H9 (cell line): ENCODE measurements around the gene KCNAB2. TPM values are rescaled to one million over a fixed set of nuclear protein-coding genes. Genes with fewer than 3 reads are reported as not detected.

Experiments
- DNase-seq: peaks from one replicate; pipeline ENCODE4 v3.0.0-alpha.2; 2017
- H2AFZ ChIP-seq: one replicate; pipeline ENCODE4 v1.6.1; 2013; ENCODE audit warnings: mild to moderate bottlenecking, low read length, control low read depth, moderate library complexity
- H2AK5ac ChIP-seq: 2 replicates; pipeline ENCODE4 v1.6.1; 2013; ENCODE audit warnings: low read length, control low read depth, mixed read lengths; ENCODE audit not compliant: insufficient read length
- H2BK120ac ChIP-seq: one replicate; pipeline ENCODE4 v1.6.1; 2013; ENCODE audit warnings: low read depth, mild to moderate bottlenecking, low read length, control low read depth, inconsistent platforms; ENCODE audit not compliant: poor library complexity, severe bottlenecking
- H2BK12ac ChIP-seq: 2 replicates; pipeline ENCODE4 v1.6.1; 2013; ENCODE audit warnings: low read length, control low read depth, mixed read lengths, low read depth; ENCODE audit not compliant: insufficient read length
- H2BK15ac ChIP-seq: 2 replicates; pipeline ENCODE4 v1.6.1; 2013; ENCODE audit warnings: low read depth, low read length, control low read depth
- H2BK20ac ChIP-seq: one replicate; pipeline ENCODE4 v1.6.1; 2013; ENCODE audit warnings: low read depth, mild to moderate bottlenecking, low read length, control low read depth, inconsistent platforms; ENCODE audit not compliant: poor library complexity, severe bottlenecking
- H2BK5ac ChIP-seq: 2 replicates; pipeline ENCODE4 v1.6.1; 2013; ENCODE audit warnings: low read length, control low read depth, mixed read lengths; ENCODE audit not compliant: insufficient read length
- H3K14ac ChIP-seq: 2 replicates; pipeline ENCODE4 v1.6.1; 2013; ENCODE audit warnings: low read length, control low read depth; ENCODE audit not compliant: insufficient read depth
- H3K18ac ChIP-seq: 2 replicates; pipeline ENCODE4 v1.6.1; 2013; ENCODE audit warnings: low read depth, mild to moderate bottlenecking, mixed read lengths, low read length, control low read depth; ENCODE audit not compliant: insufficient read length
- H3K23ac ChIP-seq: 2 replicates; pipeline ENCODE4 v1.6.1; 2013; ENCODE audit warnings: low read length, control low read depth, mixed read lengths, low read depth; ENCODE audit not compliant: insufficient read length
- H3K23me2 ChIP-seq: 2 replicates; pipeline ENCODE4 v1.6.1; 2013; ENCODE audit warnings: low read depth, mild to moderate bottlenecking, mixed read lengths, low read length, control low read depth; ENCODE audit not compliant: insufficient read length, poor library complexity, severe bottlenecking
- H3K27ac ChIP-seq: 2 replicates; pipeline ENCODE4 v1.5.1; 2013; ENCODE audit warnings: low read length, control low read depth, mixed read lengths, low read depth; ENCODE audit not compliant: insufficient read length
- H3K27me3 ChIP-seq: 2 replicates; pipeline ENCODE4 v1.6.1; 2013; ENCODE audit warnings: low read length, control low read depth, inconsistent platforms; ENCODE audit not compliant: insufficient read depth
- H3K4ac ChIP-seq: 2 replicates; pipeline ENCODE4 v1.6.1; 2013; ENCODE audit warnings: low read depth, mild to moderate bottlenecking, control low read depth, inconsistent platforms, low read length, moderate library complexity
- H3K4me1 ChIP-seq: 2 replicates; pipeline ENCODE4 v1.6.1; 2013; ENCODE audit warnings: low read length, control low read depth, inconsistent platforms; ENCODE audit not compliant: insufficient read depth
- H3K4me2 ChIP-seq: 2 replicates; pipeline ENCODE4 v1.6.1; 2013; ENCODE audit warnings: low read length, control low read depth, mixed read lengths; ENCODE audit not compliant: insufficient read length, insufficient read depth
- H3K56ac ChIP-seq: 2 replicates; pipeline ENCODE4 v1.6.1; 2013; ENCODE audit warnings: low read depth, mild to moderate bottlenecking, mixed read lengths, low read length, control low read depth; ENCODE audit not compliant: insufficient read length
- H3K79me1 ChIP-seq: 2 replicates; pipeline ENCODE4 v1.6.1; 2013; ENCODE audit warnings: low read depth, mild to moderate bottlenecking, moderate library complexity, low read length, control low read depth, inconsistent platforms; ENCODE audit not compliant: insufficient read depth, poor library complexity, severe bottlenecking
- H3K79me2 ChIP-seq: 2 replicates; pipeline ENCODE4 v1.6.1; 2013; ENCODE audit warnings: low read length, control low read depth, inconsistent platforms; ENCODE audit not compliant: insufficient read depth
- H3K9ac ChIP-seq: 2 replicates; pipeline ENCODE4 v1.6.1; 2013; ENCODE audit warnings: low read length, control low read depth, mixed read lengths; ENCODE audit not compliant: insufficient read length; ENCODE audit errors: extremely low read depth
- H3K9me3 ChIP-seq: one replicate; pipeline ENCODE4 v1.6.1; 2013; ENCODE audit warnings: low read depth, low read length, inconsistent platforms; ENCODE audit not compliant: control insufficient read depth
- H3T11ph ChIP-seq: one replicate; pipeline ENCODE4 v1.6.1; 2013; ENCODE audit warnings: mild to moderate bottlenecking, low read length, control low read depth, inconsistent platforms
- H4K20me1 ChIP-seq: one replicate; pipeline ENCODE4 v1.6.1; 2013; ENCODE audit not compliant: control insufficient read depth, insufficient read length, insufficient read depth
- H4K5ac ChIP-seq: 2 replicates; pipeline ENCODE4 v1.6.1; 2013; ENCODE audit warnings: low read depth, mild to moderate bottlenecking, mixed read lengths, low read length, control low read depth; ENCODE audit not compliant: insufficient read length
- H4K8ac ChIP-seq: replicated peaks from 2 replicates; pipeline ENCODE4 v1.6.1; 2013; ENCODE audit warnings: low read length, control low read depth, mixed read lengths, low read depth; ENCODE audit not compliant: insufficient read length
- H4K91ac ChIP-seq: 2 replicates; pipeline ENCODE4 v1.6.1; 2013; ENCODE audit warnings: low read depth, mild to moderate bottlenecking, moderate library complexity, mixed read lengths, low read length, control low read depth; ENCODE audit not compliant: insufficient read length
- H3K27ac Mint-ChIP-seq, 3 experiments: 2 replicates in 2 of 3; 3 replicates in 1 of 3; pipeline ENCODE4 v1.8.0; 2020 to 2021; ENCODE audit warnings: mixed read lengths in 3 of 3, mild to moderate bottlenecking in 1 of 3, moderate library complexity in 1 of 3
- H3K27me3 Mint-ChIP-seq: 2 replicates; pipeline ENCODE4 v1.8.0; 2021; ENCODE audit warnings: low read depth, mild to moderate bottlenecking, moderate library complexity, mixed read lengths
- H3K36me3 Mint-ChIP-seq, 3 experiments: 2 replicates in 2 of 3; 3 replicates in 1 of 3; pipeline ENCODE4 v1.8.0; 2020 to 2021; ENCODE audit warnings: low read depth in 3 of 3, mixed read lengths in 3 of 3; ENCODE audit not compliant: insufficient read depth in 1 of 3
- H3K4me1 Mint-ChIP-seq, 2 experiments: 2 replicates each; pipeline ENCODE4 v1.8.0; 2020; ENCODE audit warnings: mixed read lengths in 2 of 2
- H3K4me3 Mint-ChIP-seq, 2 experiments: 2 replicates in 1 of 2; 3 replicates in 1 of 2; pipeline ENCODE4 v1.8.0; 2020 to 2021; ENCODE audit warnings: mild to moderate bottlenecking in 2 of 2, mixed read lengths in 2 of 2, moderate library complexity in 1 of 2
- H3K9me3 Mint-ChIP-seq, 2 experiments: 2 replicates in 1 of 2; 3 replicates in 1 of 2; pipeline ENCODE4 v1.8.0; 2020; ENCODE audit warnings: mild to moderate bottlenecking in 2 of 2, mixed read lengths in 2 of 2, moderate library complexity in 1 of 2
- WGBS: extraction: QIAGEN DNeasy Blood & Tissue Kit; methylation state at CpG from one replicate; pipeline ENCODE4 v1.1.7; 2013; ENCODE audit warnings: missing lambda C conversion rate, low lambda C conversion rate, mixed read lengths; ENCODE audit not compliant: insufficient read length; ENCODE audit errors: extremely low coverage; 5-methylcytosine and 5-hydroxymethylcytosine counted together
- total RNA-seq: library from RNA; stranded (reverse); gene quantifications from 2 replicates; pipeline ENCODE4 v1.2.1, GENCODE V29; 2021
- TF ChIP-seq, protein P1 (sequence below): fragments of 200-600 bp; sonication (generic); conservative IDR thresholded peaks from 3 replicates; pipeline ENCODE4 v1.8.0; 2021; ENCODE audit warnings: antibody characterized with exemption, mild to moderate bottlenecking

KCNAB2 gene
- total RNA-seq, 1 experiment from 2014 or later: 8.3 TPM

DNA sequence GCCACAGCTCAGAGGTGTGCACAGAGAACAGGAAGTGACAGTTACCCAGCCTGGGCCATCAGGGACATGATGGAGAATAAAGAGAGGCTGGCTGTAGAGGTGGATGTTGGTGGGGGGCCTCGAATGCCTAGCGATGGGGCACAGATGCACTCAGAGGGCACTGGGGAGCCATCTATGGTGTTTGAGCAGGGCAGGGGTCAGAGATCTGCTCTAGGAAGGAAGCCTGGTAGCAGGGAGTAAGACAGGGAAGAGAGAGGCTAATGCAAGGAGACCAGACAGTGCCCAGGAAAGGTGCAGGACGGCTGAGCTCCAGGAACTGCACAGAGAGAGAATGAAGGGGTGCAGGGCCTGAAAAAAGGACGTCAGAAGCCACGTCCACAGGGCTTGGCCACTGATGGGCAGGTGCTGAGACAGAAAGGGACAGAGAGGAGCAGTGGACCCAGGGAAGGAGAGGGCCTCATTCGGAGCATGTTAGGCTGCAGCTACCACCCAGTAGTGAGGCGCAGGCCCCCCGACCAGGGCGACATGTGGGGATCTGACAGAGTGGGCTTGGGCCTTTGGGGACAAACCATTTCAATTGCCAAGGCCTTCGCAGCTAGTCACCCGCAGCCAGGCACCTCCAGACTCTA is 1.1 kb upstream of the KCNAB2 start:
- no CpG with 5 or more reads among the region's 11 CpGs for WGBS
- H3K9me3 Mint-ChIP-seq: no peaks in the 10 kb centered on the region
- H3K9ac ChIP-seq: no peak overlapping the region

More for the DNA sequence above, 1.1 kb upstream of the KCNAB2 start:
- Mint-ChIP-seq H3K27me3 (peaks cover 3% of the 10 kb centered on the region), H3K27ac (no peak overlapping the region; a peak in 1 of 7 replicates), H3K4me1 (peaks cover 2 to 4% of the 10 kb centered on the region in 2 experiments; a peak in 3 of 4 replicates), H3K36me3 (no peaks in the 10 kb centered on the region), H3K4me3 (no peak overlapping the region)
- no peak overlapping the region; the same call in 1 of the 2 replicates for H3K14ac ChIP-seq
- H3K27ac ChIP-seq: no peak overlapping the region
- H3K9me3 ChIP-seq: no peaks in the 10 kb centered on the region
- H4K8ac ChIP-seq: no peak overlapping the region
- no peaks in the 10 kb centered on the region for H3K79me2 ChIP-seq
- no peak overlapping the region for H3K56ac ChIP-seq
- no peak overlapping the region for H3T11ph ChIP-seq
- no peak overlapping the region for H2BK5ac ChIP-seq
- no peak overlapping the region for H3K4me2 ChIP-seq
- no peak overlapping the region for H3K4ac ChIP-seq
- no peaks in the 10 kb centered on the region for H3K79me1 ChIP-seq
- H2BK15ac ChIP-seq: no peak overlapping the region
- no peaks in the 10 kb centered on the region for H3K23me2 ChIP-seq
- H4K91ac ChIP-seq: no peak overlapping the region
- H4K5ac ChIP-seq: no peak overlapping the region
- no peaks in the 10 kb centered on the region for H4K20me1 ChIP-seq
- H2BK12ac ChIP-seq: no peak overlapping the region
- no peaks in the 10 kb centered on the region for H3K27me3 ChIP-seq
- no peak overlapping the region for H3K23ac ChIP-seq
- H2BK20ac ChIP-seq: no peak overlapping the region
- H2AFZ ChIP-seq: no peak overlapping the region
- no peak overlapping the region for H2BK120ac ChIP-seq
- no peaks in the 10 kb centered on the region for H3K4me1 ChIP-seq
- no peak for DNase-seq
- no peak overlapping the region for H3K18ac ChIP-seq
- H2AK5ac ChIP-seq: no peak overlapping the region
- TF ChIP-seq, protein P1, sequence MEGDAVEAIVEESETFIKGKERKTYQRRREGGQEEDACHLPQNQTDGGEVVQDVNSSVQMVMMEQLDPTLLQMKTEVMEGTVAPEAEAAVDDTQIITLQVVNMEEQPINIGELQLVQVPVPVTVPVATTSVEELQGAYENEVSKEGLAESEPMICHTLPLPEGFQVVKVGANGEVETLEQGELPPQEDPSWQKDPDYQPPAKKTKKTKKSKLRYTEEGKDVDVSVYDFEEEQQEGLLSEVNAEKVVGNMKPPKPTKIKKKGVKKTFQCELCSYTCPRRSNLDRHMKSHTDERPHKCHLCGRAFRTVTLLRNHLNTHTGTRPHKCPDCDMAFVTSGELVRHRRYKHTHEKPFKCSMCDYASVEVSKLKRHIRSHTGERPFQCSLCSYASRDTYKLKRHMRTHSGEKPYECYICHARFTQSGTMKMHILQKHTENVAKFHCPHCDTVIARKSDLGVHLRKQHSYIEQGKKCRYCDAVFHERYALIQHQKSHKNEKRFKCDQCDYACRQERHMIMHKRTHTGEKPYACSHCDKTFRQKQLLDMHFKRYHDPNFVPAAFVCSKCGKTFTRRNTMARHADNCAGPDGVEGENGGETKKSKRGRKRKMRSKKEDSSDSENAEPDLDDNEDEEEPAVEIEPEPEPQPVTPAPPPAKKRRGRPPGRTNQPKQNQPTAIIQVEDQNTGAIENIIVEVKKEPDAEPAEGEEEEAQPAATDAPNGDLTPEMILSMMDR: no peak
